AG04450 (cell line): ENCODE measurements around the gene GMDS. TPM values are rescaled to one million over a fixed set of nuclear protein-coding genes. Genes with fewer than 3 reads are reported as not detected.

Experiments
- CTCF ChIA-PET: fragments of 300-600, 350-600 bp; formaldehyde crosslinking; extraction: SDS; loops from one replicate; lab custom pipeline; 2022; ENCODE audit warnings: antibody characterized with exemption, inconsistent platforms; lab: Charles Lee
- POLR2A ChIA-PET: fragments of 350-600 bp; formaldehyde crosslinking; extraction: SDS; loops from one replicate; lab custom pipeline; 2021; ENCODE audit warnings: antibody characterized with exemption, inconsistent platforms; lab: Yijun Ruan, JAX
- DNase-seq: peaks from one replicate; pipeline ENCODE4 v3.0.0-alpha.2; 2011; ENCODE audit warnings: low read depth, low spot score
- H3K27ac ChIP-seq: one replicate; pipeline ENCODE4 v1.5.1; 2012; ENCODE audit warnings: low read depth, low read length, control low read depth
- H3K27me3 ChIP-seq: one replicate; pipeline ENCODE4 v1.6.0; 2012; ENCODE audit warnings: low read length; ENCODE audit not compliant: control insufficient read depth, insufficient read depth
- H3K4me3 ChIP-seq: 2 replicates; pipeline ENCODE4 v1.5.1; 2011; ENCODE audit warnings: mild to moderate bottlenecking, low read depth, low read length, control low read depth
- H3K9me3 ChIP-seq: 2 replicates; pipeline ENCODE4 v1.5.1; 2012; ENCODE audit warnings: low read length; ENCODE audit not compliant: control insufficient read depth, insufficient read depth
- CTCF ChIP-seq: IDR thresholded peaks from 2 replicates; pipeline ENCODE4 v1.5.1; 2011; ENCODE audit warnings: low read depth, low read length, control low read depth, inconsistent platforms
- polyA plus RNA-seq: library from polyadenylated mRNA; depleted of rRNA; stranded (reverse); fragments of >200 nt; gene quantifications from 2 replicates; pipeline ENCODE4 v1.2.3, GENCODE V29; 2011

The GMDS gene
- polyA plus RNA-seq, 1 experiment = 26.4 TPM

- Histone ChIP-seq H3K27ac (no peak overlapping the region), H3K4me3 (no peak overlapping the region), H3K27me3 (no peaks in the 10 kb centered on the region), H3K9me3 (no peaks in the 10 kb centered on the region)
- DNase-seq = no peak
- ChIA-PET POLR2A (no interaction called here), CTCF (no interaction called here)
- TF ChIP-seq CTCF = no peak
Measured at GRCh38 chr6:1651362-1651761, 594.0 kb downstream of the GMDS start.

- ChIA-PET CTCF (no interaction called here), POLR2A (no interaction called here)
- H3K27ac ChIP-seq = no peak overlapping the region
- no peak overlapping the region for H3K4me3 ChIP-seq
- no peak for TF ChIP-seq CTCF
- H3K9me3 ChIP-seq = no peaks in the 10 kb centered on the region
- no peak for DNase-seq
- H3K27me3 ChIP-seq = no peaks in the 10 kb centered on the region
Measured at GRCh38 chr6:1645466-1646185, 599.8 kb downstream of the GMDS start.

GRCh38 chr6:1644516-1645060, 600.8 kb downstream of the GMDS start:
- ChIA-PET CTCF (no interaction called here), POLR2A (no interaction called here)
- no peak for DNase-seq
- Histone ChIP-seq H3K9me3 (no peaks in the 10 kb centered on the region), H3K27ac (no peak overlapping the region), H3K4me3 (no peak overlapping the region), H3K27me3 (no peaks in the 10 kb centered on the region)
- no peak for TF ChIP-seq CTCF

- DNase-seq = no peak
- TF ChIP-seq CTCF = no peak
- H3K27ac ChIP-seq = no peak overlapping the region
- CTCF ChIA-PET = no interaction called here
- no peak overlapping the region for H3K4me3 ChIP-seq
- no peaks in the 10 kb centered on the region for H3K27me3 ChIP-seq
- no peaks in the 10 kb centered on the region for H3K9me3 ChIP-seq
- POLR2A ChIA-PET = no interaction called here
Measured at GRCh38 chr6:1643830-1644445, 601.5 kb downstream of the GMDS start.

- DNase-seq = no peak
- H3K4me3 ChIP-seq = no peak overlapping the region
- no peaks in the 10 kb centered on the region for H3K27me3 ChIP-seq
- ChIA-PET CTCF (no interaction called here), POLR2A (interaction anchor here (0.6 kb wide), 1 partner anchor 178 kb away, joined by 3 read pairs; no protein-coding TSS in a partner anchor)
- TF ChIP-seq CTCF = no peak
- no peak overlapping the region for H3K27ac ChIP-seq
- H3K9me3 ChIP-seq = no peaks in the 10 kb centered on the region
Measured at GRCh38 chr6:1643111-1643510, 602.3 kb downstream of the GMDS start.
